Uterus (tissue), 4 donors: ENCODE data around the gene COL4A1. TPM values are rescaled to one million over a fixed set of nuclear protein-coding genes. Genes with fewer than 3 reads are reported as not detected.

Experiments used
- DNase-seq, 2 donors: peaks; one replicate each; pipeline ENCODE4 v3.0.0-alpha.2; 2019 to 2020
- H3K27ac ChIP-seq, 2 donors: fragments of 200-600 bp; sonication (generic); 1 replicate in 1 of 2; 2 replicates in 1 of 2; pipeline ENCODE4 v1.5.1; 2016 to 2018
- H3K27me3 ChIP-seq, 2 donors: fragments of 200-600 bp; sonication (generic); one replicate each; pipeline ENCODE4 v1.5.1; 2018 to 2019; ENCODE audit warnings: control low read depth in 1 of 2
- H3K36me3 ChIP-seq, 2 donors: fragments of 200-600 bp; sonication (generic); one replicate each; pipeline ENCODE4 v1.5.1; 2019; ENCODE audit warnings: control low read depth in 1 of 2
- H3K4me1 ChIP-seq, 2 donors: fragments of 200-600 bp; sonication (generic); one replicate each; pipeline ENCODE4 v1.5.1; 2018 to 2019; ENCODE audit warnings: control low read depth in 1 of 2
- H3K4me3 ChIP-seq, 2 donors: fragments of 200-600 bp; sonication (generic); 1 replicate in 1 of 2; 2 replicates in 1 of 2; pipeline ENCODE4 v1.5.1; 2018 to 2019; ENCODE audit warnings: mild to moderate bottlenecking in 1 of 2
- H3K9me3 ChIP-seq, 2 donors: fragments of 200-600 bp; sonication (generic); one replicate each; pipeline ENCODE4 v1.5.1; 2019; ENCODE audit warnings: control low read depth in 1 of 2
- POLR2A ChIP-seq, 2 donors: fragments of 450-650 bp; IDR thresholded peaks; one replicate each; pipeline ENCODE4 v1.6.1; 2016; ENCODE audit warnings: antibody characterized with exemption in 2 of 2, mild to moderate bottlenecking in 1 of 2, moderate library complexity in 1 of 2
- intact Hi-C: fragments of 100-400 bp; cut with DNase I; formaldehyde crosslinking; loops from one replicate; pipeline ENCODE4 v1.15.1; 2023; ENCODE audit warnings: low total_unique reads
- total RNA-seq, 4 donors: library from RNA; depleted of rRNA in 3 of 4; stranded (reverse); fragments of >200 nt in 3 of 4; gene quantifications; one replicate each; pipeline versions ENCODE4 v1.1.0 to v1.2.4, GENCODE V29; 2014 to 2023
- TF ChIP-seq, protein P1 (sequence below), 4 experiments: fragments of 200-600 bp in 2 of 4; fragments of 450-650 bp in 2 of 4; sonication (generic) in 2 of 4; IDR thresholded peaks; one replicate each; pipeline ENCODE4 v1.5.1; 2016 to 2019; ENCODE audit warnings: antibody characterized with exemption in 4 of 4, mild to moderate bottlenecking in 2 of 4, moderate library complexity in 1 of 4
- donor health status: DM: yes; HTN: yes; CAD: no.

The COL4A1 gene
- total RNA-seq, 4 donors from 2014 or later: 164 to 737 (median 209) TPM

DNA sequence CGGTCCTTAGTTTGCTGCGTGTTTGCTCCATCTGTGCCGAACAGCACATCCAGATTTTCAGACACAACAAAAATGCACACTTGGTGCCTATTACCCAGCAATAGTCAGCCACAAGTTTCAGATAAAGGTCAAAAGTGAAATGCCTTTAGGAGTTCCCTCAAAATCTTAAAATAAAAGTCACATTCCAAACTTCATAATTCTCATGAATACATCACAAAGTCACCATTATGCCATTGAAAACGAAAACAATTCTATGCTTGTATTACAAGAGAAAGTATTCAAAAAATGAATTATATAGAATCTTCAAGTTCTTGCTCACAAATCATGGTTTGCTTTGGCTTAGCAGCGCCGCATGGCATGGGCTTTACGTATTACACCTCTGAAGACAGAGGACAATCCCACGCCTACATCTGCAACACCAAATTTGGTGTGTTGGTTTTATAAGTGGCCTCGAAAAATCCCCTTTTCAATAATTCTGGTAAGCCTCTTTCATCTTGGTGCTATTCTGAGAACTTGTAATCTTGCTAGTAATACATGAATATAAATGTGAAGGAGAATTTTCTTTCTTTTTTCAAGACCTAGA is 26.6 kb downstream of the COL4A1 start:
- no peaks in the 10 kb centered on the region for H3K36me3 ChIP-seq
- no peak for TF ChIP-seq POLR2A (IDR thresholded peaks at IDR 0.05)
- TF ChIP-seq, protein P1, sequence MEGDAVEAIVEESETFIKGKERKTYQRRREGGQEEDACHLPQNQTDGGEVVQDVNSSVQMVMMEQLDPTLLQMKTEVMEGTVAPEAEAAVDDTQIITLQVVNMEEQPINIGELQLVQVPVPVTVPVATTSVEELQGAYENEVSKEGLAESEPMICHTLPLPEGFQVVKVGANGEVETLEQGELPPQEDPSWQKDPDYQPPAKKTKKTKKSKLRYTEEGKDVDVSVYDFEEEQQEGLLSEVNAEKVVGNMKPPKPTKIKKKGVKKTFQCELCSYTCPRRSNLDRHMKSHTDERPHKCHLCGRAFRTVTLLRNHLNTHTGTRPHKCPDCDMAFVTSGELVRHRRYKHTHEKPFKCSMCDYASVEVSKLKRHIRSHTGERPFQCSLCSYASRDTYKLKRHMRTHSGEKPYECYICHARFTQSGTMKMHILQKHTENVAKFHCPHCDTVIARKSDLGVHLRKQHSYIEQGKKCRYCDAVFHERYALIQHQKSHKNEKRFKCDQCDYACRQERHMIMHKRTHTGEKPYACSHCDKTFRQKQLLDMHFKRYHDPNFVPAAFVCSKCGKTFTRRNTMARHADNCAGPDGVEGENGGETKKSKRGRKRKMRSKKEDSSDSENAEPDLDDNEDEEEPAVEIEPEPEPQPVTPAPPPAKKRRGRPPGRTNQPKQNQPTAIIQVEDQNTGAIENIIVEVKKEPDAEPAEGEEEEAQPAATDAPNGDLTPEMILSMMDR (IDR thresholded peaks at IDR 0.05): no peak
- H3K9me3 ChIP-seq: no peaks in the 10 kb centered on the region
- H3K4me1 ChIP-seq: peaks cover 4 to 18% of the 10 kb centered on the region in 2 donors
- H3K27ac ChIP-seq: peak overlapping the region; percentile 50 to 65
- no peak overlapping the region for H3K4me3 ChIP-seq
- intact Hi-C loops: no loop called here
- no peak for DNase-seq
- H3K27me3 ChIP-seq: no peaks in the 10 kb centered on the region

DNA sequence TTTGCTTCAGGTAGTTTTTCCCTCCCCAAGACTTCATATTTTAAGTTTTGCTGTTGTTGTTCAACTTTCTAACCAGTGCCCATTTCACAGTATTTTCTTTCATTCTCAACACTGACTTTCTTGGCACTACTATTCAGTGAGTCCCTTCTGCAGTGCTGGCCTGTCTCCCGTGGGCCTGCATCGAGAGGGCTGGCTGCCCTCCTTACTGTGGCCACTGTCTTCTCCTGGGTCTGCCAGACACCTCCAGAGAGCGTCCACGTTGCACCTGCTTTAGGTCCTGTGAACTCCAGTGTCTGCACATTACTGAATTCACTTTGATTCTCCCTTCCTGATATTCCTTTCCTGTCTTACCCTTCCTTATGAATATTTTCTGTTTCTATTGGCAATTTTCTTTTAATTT is 27.3 kb downstream of the COL4A1 start:
- Histone ChIP-seq H3K36me3 (no peaks in the 10 kb centered on the region), H3K27ac (peak overlapping the region; percentile 50 to 65), H3K9me3 (no peaks in the 10 kb centered on the region), H3K4me1 (peaks cover 4 to 18% of the 10 kb centered on the region in 2 donors), H3K27me3 (no peaks in the 10 kb centered on the region), H3K4me3 (no peak overlapping the region)
- TF ChIP-seq, protein P1 (IDR thresholded peaks at IDR 0.05): no peak
- TF ChIP-seq POLR2A (IDR thresholded peaks at IDR 0.05): no peak
- intact Hi-C loops: no loop called here
- no peak for DNase-seq

DNA sequence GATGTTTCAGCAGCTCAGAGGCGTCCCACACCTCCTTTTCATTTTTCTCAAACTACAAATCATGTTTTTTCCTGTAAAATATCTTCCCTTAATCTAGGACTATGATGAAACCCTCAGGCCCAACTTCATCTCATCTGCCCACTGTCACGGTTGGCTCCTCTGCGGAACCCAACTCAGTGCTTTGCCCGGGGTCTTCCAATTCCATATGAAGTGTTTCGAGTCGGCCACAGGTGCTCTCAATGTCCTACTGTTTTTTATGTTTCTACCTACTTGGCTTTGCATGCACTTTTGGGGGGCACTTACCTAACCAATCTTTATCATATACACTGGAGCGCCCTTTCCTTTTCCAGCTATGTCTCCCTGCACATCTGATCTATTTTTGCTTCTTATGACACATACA is 28.1 kb downstream of the COL4A1 start:
- H3K4me3 ChIP-seq: no peak overlapping the region
- H3K27me3 ChIP-seq: no peaks in the 10 kb centered on the region
- TF ChIP-seq, protein P1 (IDR thresholded peaks at IDR 0.05): no peak
- TF ChIP-seq POLR2A (IDR thresholded peaks at IDR 0.05): no peak
- no peaks in the 10 kb centered on the region for H3K9me3 ChIP-seq
- peaks cover 4 to 18% of the 10 kb centered on the region in 2 donors for H3K4me1 ChIP-seq
- H3K36me3 ChIP-seq: no peaks in the 10 kb centered on the region
- no peak for DNase-seq
- intact Hi-C loops: no loop called here
- H3K27ac ChIP-seq: peak overlapping the region; percentile 21 to 65

DNA sequence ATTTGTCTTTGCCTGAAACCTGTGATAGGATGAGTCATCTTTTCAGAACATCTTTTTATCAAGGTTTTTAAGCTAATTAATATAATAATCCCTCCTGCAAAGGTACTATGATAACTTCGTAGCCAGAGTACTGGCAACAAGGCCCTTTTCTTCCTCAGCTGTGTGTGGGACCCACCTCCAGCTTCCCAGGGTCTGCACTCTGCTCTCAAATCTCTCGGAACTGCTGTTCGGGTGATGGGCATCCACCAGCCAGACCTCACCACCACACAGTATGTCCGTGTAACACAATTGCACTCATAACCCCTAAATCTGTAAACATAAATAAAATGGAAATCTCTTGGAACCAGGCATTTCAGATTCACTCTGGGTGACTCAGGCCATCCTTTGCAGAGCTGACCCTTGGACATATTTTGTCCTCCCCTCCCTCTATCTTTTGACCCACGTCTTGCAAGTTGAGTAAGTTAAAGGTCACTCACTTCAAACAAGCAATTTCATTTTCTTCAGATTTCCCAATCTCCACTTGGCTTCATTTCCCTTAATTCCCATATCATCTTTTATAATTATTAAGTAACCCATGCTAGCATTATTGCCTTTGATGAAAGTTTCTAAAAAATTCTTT is 29.5 kb downstream of the COL4A1 start:
- TF ChIP-seq POLR2A (IDR thresholded peaks at IDR 0.05): no peak
- TF ChIP-seq, protein P1 (IDR thresholded peaks at IDR 0.05): no peak
- Histone ChIP-seq H3K9me3 (no peaks in the 10 kb centered on the region), H3K36me3 (no peaks in the 10 kb centered on the region), H3K4me1 (peaks cover 4 to 12% of the 10 kb centered on the region in 2 donors), H3K27ac (peak overlapping the region; percentile 45 to 52), H3K27me3 (no peaks in the 10 kb centered on the region), H3K4me3 (no peak overlapping the region)
- no peak for DNase-seq
- intact Hi-C loops: no loop called here

DNA sequence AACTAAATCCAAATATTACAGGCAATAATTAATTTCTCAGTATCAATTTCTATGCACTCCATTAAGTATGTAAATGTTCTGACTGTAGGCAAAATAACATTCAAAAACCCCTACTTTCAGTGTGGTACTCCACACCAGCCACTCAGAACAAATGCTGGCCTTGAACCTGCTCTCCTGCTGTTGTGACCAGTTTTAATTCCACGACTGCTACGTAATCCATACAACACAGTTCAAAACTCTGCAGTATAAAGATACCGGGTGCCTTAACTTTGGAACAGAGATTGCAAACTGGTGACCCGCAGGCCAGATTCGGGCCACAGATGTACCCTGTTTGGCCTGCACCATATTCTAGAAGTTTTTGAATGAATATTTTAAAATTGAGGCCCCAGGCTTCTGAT is 30.4 kb downstream of the COL4A1 start:
- Histone ChIP-seq H3K27ac (peak overlapping the region; percentile 45 to 52), H3K27me3 (no peaks in the 10 kb centered on the region), H3K9me3 (no peaks in the 10 kb centered on the region), H3K4me3 (no peak overlapping the region), H3K36me3 (no peaks in the 10 kb centered on the region), H3K4me1 (peaks cover 4 to 12% of the 10 kb centered on the region in 2 donors)
- intact Hi-C loops: no loop called here
- DNase-seq: no peak
- TF ChIP-seq POLR2A (IDR thresholded peaks at IDR 0.05): no peak
- TF ChIP-seq, protein P1 (IDR thresholded peaks at IDR 0.05): no peak
